ENCODE results near the gene SFXN3. TPM values are rescaled to one million over a fixed set of nuclear protein-coding genes. Genes with fewer than 3 reads are reported as not detected.
A peak's percentile ranks its signal among the peaks of the same experiment; 100 is the strongest.

SFXN3 gene
- total and polyA plus RNA-seq, 2 experiments from 2014 or later: 58.8 to 79.8 TPM

- Histone ChIP-seq H3K9ac (no peak overlapping the region), H3K4me1 (ENCODE audit: insufficient read depth) (peaks cover 20% of the 10 kb centered on the region), H3K27ac (no peak overlapping the region), H3K9me3 (ENCODE audit: low read depth) (no peaks in the 10 kb centered on the region), H2AFZ (no peak overlapping the region), H4K20me1 (ENCODE audit: insufficient read depth) (no peaks in the 10 kb centered on the region), H3K27me3 (replicated peaks; ENCODE audit: insufficient read depth) (no peaks in the 10 kb centered on the region), H3K9me2 (ENCODE audit: insufficient read depth) (no peaks in the 10 kb centered on the region), H3K4me3 (no peak overlapping the region), H3K4me2 (ENCODE audit: unreplicated experiment) (no peak overlapping the region), H3K36me3 (ENCODE audit: low read depth) (no peaks in the 10 kb centered on the region), H3K79me2 (ENCODE audit: insufficient read depth) (no peaks in the 10 kb centered on the region), H3F3A (ENCODE audit: insufficient read depth) (peaks cover 20% of the 10 kb centered on the region; the same call in 1 of the 2 replicates)
- in situ Hi-C loops (cut with MboI): no loop called here
- WGBS, 2 experiments (ENCODE audit: low coverage in 1 of 2, low lambda C conversion rate in 2 of 2, missing lambda C conversion rate in 2 of 2): 56 to 73% methylated on average over 5 of the region's 5 CpGs
- no peak for DNase-seq
- TF ChIP-seq EZH2phosphoT487 (IDR thresholded peaks at IDR 0.05; ENCODE audit: insufficient read depth, low read depth) (no peak), EZH2 (IDR thresholded peaks at IDR 0.05; ENCODE audit: insufficient read depth, poor library complexity, severe bottlenecking) (no peak)
Observed at GRCh38 chr10:101016814-101017213, 14.2 kb upstream of the SFXN3 start.

- in situ Hi-C loops (cut with MboI): no loop called here
- no peak overlapping the region for H3K27ac ChIP-seq
- H2AFZ ChIP-seq: no peak overlapping the region
- WGBS, 2 experiments (ENCODE audit: low coverage in 1 of 2, low lambda C conversion rate in 2 of 2, missing lambda C conversion rate in 2 of 2): 82 to 87% methylated on average over 12 to 20 of the region's 20 CpGs
- H3K79me2 ChIP-seq (ENCODE audit: insufficient read depth): no peaks in the 10 kb centered on the region
- H3F3A ChIP-seq (ENCODE audit: insufficient read depth): 0 out of 2 replicates have a peak, but pooled peaks cover 12% of the 10 kb centered on the region
- TF ChIP-seq EZH2 (IDR thresholded peaks at IDR 0.05; ENCODE audit: insufficient read depth, poor library complexity, severe bottlenecking) (no peak), EZH2phosphoT487 (IDR thresholded peaks at IDR 0.05; ENCODE audit: insufficient read depth, low read depth) (no peak)
- no peaks in the 10 kb centered on the region for H3K9me3 ChIP-seq (ENCODE audit: low read depth)
- H3K4me1 ChIP-seq (ENCODE audit: insufficient read depth): peaks cover 10% of the 10 kb centered on the region
- no peak overlapping the region for H3K4me2 ChIP-seq (ENCODE audit: unreplicated experiment)
- H3K27me3 ChIP-seq (replicated peaks; ENCODE audit: insufficient read depth): no peaks in the 10 kb centered on the region
- H3K9ac ChIP-seq: no peak overlapping the region
- H3K36me3 ChIP-seq (ENCODE audit: low read depth): no peaks in the 10 kb centered on the region
- H3K9me2 ChIP-seq (ENCODE audit: insufficient read depth): no peaks in the 10 kb centered on the region
- DNase-seq: no peak
- no peaks in the 10 kb centered on the region for H4K20me1 ChIP-seq (ENCODE audit: insufficient read depth)
- no peak overlapping the region for H3K4me3 ChIP-seq
Observed at GRCh38 chr10:101018118-101018599, 12.9 kb upstream of the SFXN3 start.

GRCh38 chr10:101018600-101019439 is 12.2 kb upstream of the SFXN3 start:
- Histone ChIP-seq H3K4me1 (ENCODE audit: insufficient read depth) (peaks cover 6% of the 10 kb centered on the region), H3F3A (ENCODE audit: insufficient read depth) (0 out of 2 replicates have a peak, but pooled peaks cover 7% of the 10 kb centered on the region), H3K9me2 (ENCODE audit: insufficient read depth) (no peaks in the 10 kb centered on the region), H3K79me2 (ENCODE audit: insufficient read depth) (no peaks in the 10 kb centered on the region), H3K27me3 (replicated peaks; ENCODE audit: insufficient read depth) (no peaks in the 10 kb centered on the region), H3K9me3 (ENCODE audit: low read depth) (no peaks in the 10 kb centered on the region), H3K36me3 (ENCODE audit: low read depth) (no peaks in the 10 kb centered on the region), H3K4me3 (no peak overlapping the region), H2AFZ (no peak overlapping the region), H3K27ac (no peak overlapping the region), H3K9ac (no peak overlapping the region), H4K20me1 (ENCODE audit: insufficient read depth) (no peaks in the 10 kb centered on the region), H3K4me2 (ENCODE audit: unreplicated experiment) (no peak overlapping the region)
- peak; percentile 93 for DNase-seq
- TF ChIP-seq EZH2phosphoT487 (IDR thresholded peaks at IDR 0.05; ENCODE audit: insufficient read depth, low read depth) (no peak), EZH2 (IDR thresholded peaks at IDR 0.05; ENCODE audit: insufficient read depth, poor library complexity, severe bottlenecking) (no peak)
- in situ Hi-C loops (cut with MboI): no loop called here
- 22 to 35% methylated on average over 27 to 45 of the region's 45 CpGs for WGBS, 2 experiments (ENCODE audit: low coverage in 1 of 2, low lambda C conversion rate in 2 of 2, missing lambda C conversion rate in 2 of 2)

- WGBS, 2 experiments (ENCODE audit: low coverage in 1 of 2, low lambda C conversion rate in 2 of 2, missing lambda C conversion rate in 2 of 2): 64 to 66% methylated on average over 2 of the region's 2 CpGs
- Histone ChIP-seq H3K27me3 (replicated peaks; ENCODE audit: insufficient read depth) (no peaks in the 10 kb centered on the region), H3K4me2 (ENCODE audit: unreplicated experiment) (no peak overlapping the region), H3K9me2 (ENCODE audit: insufficient read depth) (no peaks in the 10 kb centered on the region), H3K36me3 (ENCODE audit: low read depth) (no peaks in the 10 kb centered on the region), H4K20me1 (ENCODE audit: insufficient read depth) (no peaks in the 10 kb centered on the region), H3K4me3 (no peak overlapping the region), H3K79me2 (ENCODE audit: insufficient read depth) (no peaks in the 10 kb centered on the region), H2AFZ (no peak overlapping the region), H3F3A (ENCODE audit: insufficient read depth) (0 out of 2 replicates have a peak, but pooled peaks cover 7% of the 10 kb centered on the region), H3K9me3 (ENCODE audit: low read depth) (no peaks in the 10 kb centered on the region), H3K9ac (no peak overlapping the region), H3K27ac (no peak overlapping the region), H3K4me1 (ENCODE audit: insufficient read depth) (peaks cover 6% of the 10 kb centered on the region)
- no peak for DNase-seq
- TF ChIP-seq EZH2 (IDR thresholded peaks at IDR 0.05; ENCODE audit: insufficient read depth, poor library complexity, severe bottlenecking): no peak
- no peak for TF ChIP-seq EZH2phosphoT487 (IDR thresholded peaks at IDR 0.05; ENCODE audit: insufficient read depth, low read depth)
- in situ Hi-C loops (cut with MboI): no loop called here
Observed at GRCh38 chr10:101019440-101019703, 11.7 kb upstream of the SFXN3 start.

Measured in GM23248 (cell line).